Subcutaneous adipose tissue (tissue), 4 donors: ENCODE measurements around the gene KNL1. TPM values are rescaled to one million over a fixed set of nuclear protein-coding genes. Genes with fewer than 3 reads are reported as not detected.

Experiments used
- total RNA-seq, 4 donors: library from RNA; depleted of rRNA; stranded (reverse); fragments of >200 nt; gene quantifications; one replicate each; pipeline ENCODE4 v1.1.0, GENCODE V29; 2016
- TF ChIP-seq, protein P1 (sequence below): fragments of 450-650 bp; IDR thresholded peaks from one replicate; pipeline ENCODE4 v1.5.1; 2016; ENCODE audit warnings: low read depth, mild to moderate bottlenecking, control low read depth, antibody characterized with exemption, moderate library complexity

Gene KNL1, protein sequence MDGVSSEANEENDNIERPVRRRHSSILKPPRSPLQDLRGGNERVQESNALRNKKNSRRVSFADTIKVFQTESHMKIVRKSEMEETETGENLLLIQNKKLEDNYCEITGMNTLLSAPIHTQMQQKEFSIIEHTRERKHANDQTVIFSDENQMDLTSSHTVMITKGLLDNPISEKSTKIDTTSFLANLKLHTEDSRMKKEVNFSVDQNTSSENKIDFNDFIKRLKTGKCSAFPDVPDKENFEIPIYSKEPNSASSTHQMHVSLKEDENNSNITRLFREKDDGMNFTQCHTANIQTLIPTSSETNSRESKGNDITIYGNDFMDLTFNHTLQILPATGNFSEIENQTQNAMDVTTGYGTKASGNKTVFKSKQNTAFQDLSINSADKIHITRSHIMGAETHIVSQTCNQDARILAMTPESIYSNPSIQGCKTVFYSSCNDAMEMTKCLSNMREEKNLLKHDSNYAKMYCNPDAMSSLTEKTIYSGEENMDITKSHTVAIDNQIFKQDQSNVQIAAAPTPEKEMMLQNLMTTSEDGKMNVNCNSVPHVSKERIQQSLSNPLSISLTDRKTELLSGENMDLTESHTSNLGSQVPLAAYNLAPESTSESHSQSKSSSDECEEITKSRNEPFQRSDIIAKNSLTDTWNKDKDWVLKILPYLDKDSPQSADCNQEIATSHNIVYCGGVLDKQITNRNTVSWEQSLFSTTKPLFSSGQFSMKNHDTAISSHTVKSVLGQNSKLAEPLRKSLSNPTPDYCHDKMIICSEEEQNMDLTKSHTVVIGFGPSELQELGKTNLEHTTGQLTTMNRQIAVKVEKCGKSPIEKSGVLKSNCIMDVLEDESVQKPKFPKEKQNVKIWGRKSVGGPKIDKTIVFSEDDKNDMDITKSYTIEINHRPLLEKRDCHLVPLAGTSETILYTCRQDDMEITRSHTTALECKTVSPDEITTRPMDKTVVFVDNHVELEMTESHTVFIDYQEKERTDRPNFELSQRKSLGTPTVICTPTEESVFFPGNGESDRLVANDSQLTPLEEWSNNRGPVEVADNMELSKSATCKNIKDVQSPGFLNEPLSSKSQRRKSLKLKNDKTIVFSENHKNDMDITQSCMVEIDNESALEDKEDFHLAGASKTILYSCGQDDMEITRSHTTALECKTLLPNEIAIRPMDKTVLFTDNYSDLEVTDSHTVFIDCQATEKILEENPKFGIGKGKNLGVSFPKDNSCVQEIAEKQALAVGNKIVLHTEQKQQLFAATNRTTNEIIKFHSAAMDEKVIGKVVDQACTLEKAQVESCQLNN (N-terminal part only)
- 1 to 10 TPM in 2 of 4 donors, under 1 TPM in 2; 0.19 to 3.7 (median 1.2) TPM for total RNA-seq

DNA sequence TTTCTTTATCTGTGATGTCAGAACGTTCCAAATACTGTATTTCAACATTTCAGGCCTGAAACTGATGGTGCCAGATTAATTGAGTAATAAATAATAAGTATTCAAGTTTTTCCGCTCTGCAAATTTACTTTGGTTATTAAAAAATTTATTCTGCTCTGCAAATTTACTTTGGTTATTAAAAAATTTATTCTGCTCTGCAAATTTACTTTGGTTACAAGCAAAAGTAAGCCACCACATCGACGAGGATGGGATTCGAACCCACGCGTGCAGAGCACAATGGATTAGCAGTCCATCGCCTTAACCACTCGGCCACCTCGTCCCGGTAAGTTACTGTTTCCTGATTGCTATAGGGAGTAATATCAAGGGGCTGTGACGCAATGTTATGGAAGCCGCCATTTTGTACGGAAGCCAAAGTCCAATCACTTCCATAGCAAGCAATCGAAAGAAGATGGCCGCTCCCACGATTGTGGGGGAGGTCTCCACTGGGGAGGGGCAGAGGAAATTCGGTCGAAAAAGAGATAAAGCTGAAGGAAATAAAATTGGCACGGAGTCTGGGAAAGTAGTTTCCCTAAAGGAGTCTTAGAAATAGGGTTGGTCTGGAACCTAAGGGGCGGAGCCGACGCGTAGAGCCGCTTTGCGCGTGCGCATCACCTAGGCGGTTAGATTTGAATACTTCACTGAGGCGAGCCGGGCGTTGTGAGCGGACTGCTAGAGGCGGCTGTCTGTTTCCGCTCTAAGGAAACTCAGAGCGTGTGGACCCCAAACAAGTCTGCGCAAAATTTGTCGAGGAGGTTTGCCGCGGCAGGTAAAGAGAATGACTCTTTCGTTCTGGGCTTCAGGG is at the start of gene KNL1:
KNL1 (plus strand) TSS at position 662 of the 841 bp plus-strand sequence. CDS start 8,683 bp downstream, outside the sequence.
- TF ChIP-seq, protein P1, sequence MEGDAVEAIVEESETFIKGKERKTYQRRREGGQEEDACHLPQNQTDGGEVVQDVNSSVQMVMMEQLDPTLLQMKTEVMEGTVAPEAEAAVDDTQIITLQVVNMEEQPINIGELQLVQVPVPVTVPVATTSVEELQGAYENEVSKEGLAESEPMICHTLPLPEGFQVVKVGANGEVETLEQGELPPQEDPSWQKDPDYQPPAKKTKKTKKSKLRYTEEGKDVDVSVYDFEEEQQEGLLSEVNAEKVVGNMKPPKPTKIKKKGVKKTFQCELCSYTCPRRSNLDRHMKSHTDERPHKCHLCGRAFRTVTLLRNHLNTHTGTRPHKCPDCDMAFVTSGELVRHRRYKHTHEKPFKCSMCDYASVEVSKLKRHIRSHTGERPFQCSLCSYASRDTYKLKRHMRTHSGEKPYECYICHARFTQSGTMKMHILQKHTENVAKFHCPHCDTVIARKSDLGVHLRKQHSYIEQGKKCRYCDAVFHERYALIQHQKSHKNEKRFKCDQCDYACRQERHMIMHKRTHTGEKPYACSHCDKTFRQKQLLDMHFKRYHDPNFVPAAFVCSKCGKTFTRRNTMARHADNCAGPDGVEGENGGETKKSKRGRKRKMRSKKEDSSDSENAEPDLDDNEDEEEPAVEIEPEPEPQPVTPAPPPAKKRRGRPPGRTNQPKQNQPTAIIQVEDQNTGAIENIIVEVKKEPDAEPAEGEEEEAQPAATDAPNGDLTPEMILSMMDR, result no peak

DNA sequence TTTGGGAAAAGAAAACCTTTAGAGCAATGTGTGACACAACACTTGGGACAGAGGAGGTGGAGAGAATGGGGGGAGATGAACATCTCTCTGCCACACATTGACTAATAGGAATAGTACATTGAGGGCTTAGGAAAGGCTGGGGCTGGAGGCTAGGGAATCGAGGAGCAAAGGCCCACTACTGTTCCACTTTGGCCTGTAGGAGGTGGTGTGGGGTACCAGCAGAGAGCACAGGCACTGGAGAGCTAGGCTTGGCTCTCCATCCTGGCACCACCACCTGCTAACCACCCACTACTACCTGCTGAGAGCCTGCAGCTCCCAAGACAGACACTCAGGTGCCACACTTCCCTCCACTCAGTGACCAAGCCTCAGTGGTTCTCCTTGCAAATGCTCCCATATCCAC is 48.6 kb upstream of the KNL1 start:
- TF ChIP-seq, protein P1, result no peak

DNA sequence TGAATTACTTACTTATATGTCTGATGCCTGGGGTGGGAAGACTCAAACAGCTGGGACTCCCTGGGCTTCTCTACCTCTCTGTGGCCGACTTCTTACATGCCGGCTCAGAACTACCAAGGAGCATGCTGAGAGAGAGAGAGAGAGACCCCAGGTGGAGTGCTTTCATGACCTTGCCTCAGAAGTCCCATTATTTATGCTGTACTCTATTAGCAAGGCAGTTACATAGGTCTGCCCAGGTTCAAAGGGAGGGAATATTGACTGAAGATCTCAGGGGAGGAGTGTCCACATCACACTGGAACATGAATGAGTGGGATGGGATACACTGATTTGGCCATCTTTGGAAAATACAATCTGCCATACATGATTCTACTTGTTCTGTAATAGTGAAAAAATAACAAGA is 45.4 kb upstream of the KNL1 start:
- TF ChIP-seq, protein P1, result no peak

DNA sequence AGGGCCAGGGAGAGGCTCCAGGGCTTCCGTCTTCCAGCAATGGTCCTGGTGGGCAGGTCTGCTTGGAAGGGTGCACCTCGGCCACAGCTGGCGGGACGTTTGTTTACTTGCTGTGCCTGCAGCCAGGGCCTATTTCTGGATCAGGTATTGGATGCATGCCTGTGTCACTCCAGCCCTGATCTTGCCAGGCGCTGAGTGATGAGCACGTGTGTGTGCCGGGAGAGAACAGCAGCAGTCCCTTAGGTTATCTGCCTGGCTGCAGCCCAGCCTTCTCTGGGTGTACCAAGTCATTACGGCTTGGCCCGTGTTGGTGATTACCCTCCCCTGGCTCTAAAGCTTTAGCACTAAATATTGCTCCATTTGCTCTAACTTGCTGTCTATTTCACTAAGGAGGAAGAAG is 44.2 kb upstream of the KNL1 start:
- TF ChIP-seq, protein P1, result no peak

DNA sequence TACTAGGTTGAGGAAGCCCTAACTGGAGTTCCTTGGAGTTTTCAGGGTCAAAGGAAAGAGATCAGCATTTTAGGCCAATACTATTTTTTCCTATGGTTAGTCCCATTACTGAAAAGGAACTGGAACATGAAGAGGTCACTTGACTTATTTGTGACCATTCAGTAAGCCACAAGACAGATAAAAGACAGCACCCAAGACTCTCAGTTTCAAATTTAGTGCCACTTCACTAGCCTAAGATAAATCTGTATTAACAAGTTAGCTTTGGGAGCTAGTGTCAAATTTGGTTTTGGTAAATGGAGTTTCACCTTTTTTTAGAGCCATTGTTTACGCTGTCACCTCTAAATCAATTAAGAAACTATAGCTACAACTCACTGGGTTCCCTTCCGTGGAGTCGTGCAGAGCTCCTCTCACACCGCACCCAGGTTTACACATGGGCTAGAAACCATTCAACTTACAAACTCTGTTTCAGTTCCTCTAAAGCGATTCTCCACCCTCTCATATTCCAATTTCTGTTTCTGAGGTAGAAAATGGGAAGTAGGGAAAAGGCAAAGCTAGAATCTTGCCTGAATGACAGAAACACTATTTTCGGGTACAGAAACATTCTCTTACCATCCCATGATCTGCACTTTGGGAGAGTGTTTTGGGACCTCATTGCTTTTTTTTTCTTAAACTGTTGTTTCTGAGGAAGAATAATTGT is 43.6 kb upstream of the KNL1 start:
- TF ChIP-seq, protein P1, result no peak

DNA sequence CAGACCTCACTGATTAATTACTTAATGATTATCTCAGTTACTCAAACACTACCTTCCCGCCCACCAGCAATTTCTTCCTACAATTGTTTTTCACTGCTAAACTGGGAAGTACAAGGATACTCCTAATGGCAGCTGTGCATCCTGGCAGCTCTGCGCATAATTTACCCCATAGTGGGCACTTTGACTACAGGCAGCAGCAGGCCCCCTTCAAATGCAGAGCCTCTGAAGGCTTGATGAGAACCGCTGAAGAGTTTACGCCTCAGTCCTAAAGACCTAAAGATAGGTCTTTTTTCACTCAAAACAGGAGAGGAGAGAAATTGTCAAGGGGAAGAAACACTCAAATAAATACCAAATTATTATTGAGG is 39.9 kb upstream of the KNL1 start:
- TF ChIP-seq, protein P1, result no peak
